GM18502 (cell line): Measurements from ENCODE around the gene EFNA5.
A peak's percentile ranks its signal among the peaks of the same experiment; 100 is the strongest.
"Not testable (repeated sequence)": the region's sequence is repeated elsewhere in the genome, so short reads cannot be mapped to it uniquely, and the experiment has no call there.

Experiments
- ATAC-seq: cut with Tn5 transposase; IDR thresholded peaks from one replicate; pipeline ENCODE4 v1.9.1; 2021; ENCODE audit warnings: mild to moderate bottlenecking; ENCODE audit not compliant: unreplicated experiment, poor library complexity

The EFNA5 gene

GRCh38 chr5:107469485-107470294 lies 201.0 kb downstream of the EFNA5 start:
- no peak for ATAC-seq

GRCh38 chr5:107469064-107469463 lies 201.7 kb downstream of the EFNA5 start:
- ATAC-seq, result no peak

GRCh38 chr5:107468276-107468675 lies 202.5 kb downstream of the EFNA5 start:
- no peak for ATAC-seq

GRCh38 chr5:107467137-107467932 lies 203.4 kb downstream of the EFNA5 start:
- ATAC-seq, result no peak

- ATAC-seq, result no peak
Measured at GRCh38 chr5:107466233-107466769, 204.4 kb downstream of the EFNA5 start.

GRCh38 chr5:107464876-107465275 lies 205.9 kb downstream of the EFNA5 start:
- no peak for ATAC-seq

- ATAC-seq, result no peak
Measured at GRCh38 chr5:107464416-107464815, 206.3 kb downstream of the EFNA5 start.

- no peak for ATAC-seq
Measured at GRCh38 chr5:107463731-107464130, 207.0 kb downstream of the EFNA5 start.

GRCh38 chr5:107461770-107462169 lies 209.0 kb downstream of the EFNA5 start:
- no peak for ATAC-seq

GRCh38 chr5:107460789-107461188 lies 209.9 kb downstream of the EFNA5 start:
- ATAC-seq, result no peak

- no peak for ATAC-seq
Measured at GRCh38 chr5:107459605-107460004, 211.1 kb downstream of the EFNA5 start.

GRCh38 chr5:107458322-107458721 lies 212.4 kb downstream of the EFNA5 start:
- ATAC-seq, result no peak

GRCh38 chr5:107457881-107458280 lies 212.9 kb downstream of the EFNA5 start:
- no peak for ATAC-seq

- no peak for ATAC-seq
Measured at GRCh38 chr5:107457138-107457537, 213.6 kb downstream of the EFNA5 start.

- ATAC-seq, result peak; percentile 89
Measured at GRCh38 chr5:107456281-107456715, 214.4 kb downstream of the EFNA5 start.

GRCh38 chr5:107455111-107455544 lies 215.6 kb downstream of the EFNA5 start:
- no peak for ATAC-seq

GRCh38 chr5:107451827-107452226 lies 218.9 kb downstream of the EFNA5 start:
- not testable (repeated sequence) for ATAC-seq

GRCh38 chr5:107451028-107451427 lies 219.7 kb downstream of the EFNA5 start:
- ATAC-seq, result no peak

- no peak for ATAC-seq
Measured at GRCh38 chr5:107450531-107450930, 220.2 kb downstream of the EFNA5 start.

GRCh38 chr5:107449369-107449768 lies 221.4 kb downstream of the EFNA5 start:
- no peak for ATAC-seq

- no peak for ATAC-seq
Measured at GRCh38 chr5:107447587-107447986, 223.2 kb downstream of the EFNA5 start.
